Neural progenitor cell (in vitro differentiated cells): Measurements from ENCODE around the gene RSF1. TPM values are rescaled to one million over a fixed set of nuclear protein-coding genes. Genes with fewer than 3 reads are reported as not detected.

Experiments used
- DNase-seq: peaks from one replicate; pipeline ENCODE4 v3.0.0-alpha.2; 2016; ENCODE audit warnings: low spot score
- H2AFZ ChIP-seq: fragments of 200-600 bp; sonication (generic); replicated peaks from 2 replicates; pipeline ENCODE4 v1.6.1; 2016; ENCODE audit warnings: antibody characterized with exemption
- H3F3A ChIP-seq: fragments of 200-600 bp; sonication (generic); 2 replicates; pipeline ENCODE4 v1.6.1; 2016; ENCODE audit warnings: antibody characterized with exemption, low read depth
- H3K27ac ChIP-seq: fragments of 200-600 bp; sonication (generic); 2 replicates; pipeline ENCODE4 v1.5.1; 2016; ENCODE audit warnings: mild to moderate bottlenecking
- H3K27me3 ChIP-seq: fragments of 200-600 bp; sonication (generic); 2 replicates; pipeline ENCODE4 v1.6.1; 2016; ENCODE audit warnings: mild to moderate bottlenecking, moderate library complexity
- H3K36me3 ChIP-seq: fragments of 200-600 bp; sonication (generic); 2 replicates; pipeline ENCODE4 v1.5.1; 2016
- H3K4me1 ChIP-seq: fragments of 200-600 bp; sonication (generic); 2 replicates; pipeline ENCODE4 v1.6.1; 2016; ENCODE audit warnings: mixed run types
- H3K4me2 ChIP-seq: fragments of 200-600 bp; sonication (generic); 2 replicates; pipeline ENCODE4 v1.6.1; 2016
- H3K4me3 ChIP-seq: fragments of 200-600 bp; sonication (generic); 2 replicates; pipeline ENCODE4 v1.5.1; 2016
- H3K79me2 ChIP-seq: fragments of 200-600 bp; sonication (generic); 2 replicates; pipeline ENCODE4 v1.6.1; 2016; ENCODE audit warnings: low read depth
- H3K9ac ChIP-seq: fragments of 200-600 bp; sonication (generic); 2 replicates; pipeline ENCODE4 v1.6.1; 2016
- H3K9me3 ChIP-seq: fragments of 200-600 bp; sonication (generic); 2 replicates; pipeline ENCODE4 v1.5.1; 2016; ENCODE audit warnings: low read depth
- H4K20me1 ChIP-seq: fragments of 200-600 bp; sonication (generic); 2 replicates; pipeline ENCODE4 v1.6.1; 2016; ENCODE audit warnings: low read depth
- H3K27ac Mint-ChIP-seq: 3 replicates; pipeline ENCODE4 v1.8.0; 2021; ENCODE audit warnings: mixed read lengths
- H3K27me3 Mint-ChIP-seq: 2 replicates; pipeline ENCODE4 v1.8.0; 2022; ENCODE audit warnings: low read depth, mild to moderate bottlenecking, inconsistent platforms, moderate library complexity, mixed read lengths; ENCODE audit not compliant: insufficient read depth
- H3K36me3 Mint-ChIP-seq: 3 replicates; pipeline ENCODE4 v1.8.0; 2021; ENCODE audit warnings: mixed read lengths
- H3K4me1 Mint-ChIP-seq: 3 replicates; pipeline ENCODE4 v1.8.0; 2021; ENCODE audit warnings: mixed read lengths
- H3K4me3 Mint-ChIP-seq: 3 replicates; pipeline ENCODE4 v1.8.0; 2021; ENCODE audit warnings: mild to moderate bottlenecking, moderate library complexity, mixed read lengths
- H3K9me3 Mint-ChIP-seq: 3 replicates; pipeline ENCODE4 v1.8.0; 2020; ENCODE audit warnings: mixed read lengths
- EZH2 ChIP-seq: fragments of 200-600 bp; sonication (generic); IDR thresholded peaks from 2 replicates; pipeline ENCODE4 v1.6.1; 2017; ENCODE audit warnings: antibody characterized with exemption, mild to moderate bottlenecking, moderate library complexity
- EZH2phosphoT487 ChIP-seq: fragments of 200-600 bp; sonication (generic); IDR thresholded peaks from 2 replicates; pipeline ENCODE4 v1.6.1; 2017; ENCODE audit warnings: antibody characterized with exemption
- total RNA-seq: library from RNA; depleted of rRNA; stranded (reverse); fragments of >200 nt; gene quantifications from 2 replicates; pipeline ENCODE4 v1.2.3, GENCODE V29; 2015; ENCODE audit warnings: low replicate concordance
- TF ChIP-seq, protein P1 (sequence below): fragments of 200-600 bp; sonication (generic); IDR thresholded peaks from 2 replicates; pipeline ENCODE4 v1.5.1; 2017; ENCODE audit warnings: antibody characterized with exemption, mild to moderate bottlenecking

The RSF1 gene
- total RNA-seq, 1 donor from 2014 or later = 106 TPM

DNA sequence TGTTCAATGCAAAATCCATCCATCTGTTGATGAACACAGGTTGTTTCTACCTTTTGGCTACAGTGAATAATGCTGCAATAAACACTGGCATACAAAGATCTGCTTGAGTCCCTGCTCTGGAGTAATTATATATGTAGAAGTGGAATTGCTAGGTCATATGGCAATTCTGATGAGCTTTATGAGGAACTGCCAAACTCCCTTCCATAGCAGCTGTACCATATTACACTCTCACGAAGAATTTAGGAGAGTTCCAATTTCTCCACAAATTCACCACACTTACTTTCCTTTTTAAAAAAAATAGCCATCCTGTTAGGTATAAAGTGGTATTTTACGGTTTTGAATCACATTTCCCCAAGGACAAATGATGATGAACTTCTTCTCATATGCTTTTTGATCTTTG is 62.2 kb downstream of the RSF1 start:
- Histone ChIP-seq H3K4me3 (no peak overlapping the region), H3K27me3 (no peaks in the 10 kb centered on the region), H3K27ac (no peak overlapping the region), H4K20me1 (peaks cover 10% of the 10 kb centered on the region), H2AFZ (no peak overlapping the region), H3K9ac (no peak overlapping the region), H3K4me2 (no peak overlapping the region), H3K4me1 (peaks cover 6% of the 10 kb centered on the region), H3K9me3 (no peaks in the 10 kb centered on the region), H3F3A (no peaks in the 10 kb centered on the region), H3K36me3 (no peaks in the 10 kb centered on the region), H3K79me2 (peaks cover 72% of the 10 kb centered on the region)
- no peak for DNase-seq
- TF ChIP-seq, protein P1, sequence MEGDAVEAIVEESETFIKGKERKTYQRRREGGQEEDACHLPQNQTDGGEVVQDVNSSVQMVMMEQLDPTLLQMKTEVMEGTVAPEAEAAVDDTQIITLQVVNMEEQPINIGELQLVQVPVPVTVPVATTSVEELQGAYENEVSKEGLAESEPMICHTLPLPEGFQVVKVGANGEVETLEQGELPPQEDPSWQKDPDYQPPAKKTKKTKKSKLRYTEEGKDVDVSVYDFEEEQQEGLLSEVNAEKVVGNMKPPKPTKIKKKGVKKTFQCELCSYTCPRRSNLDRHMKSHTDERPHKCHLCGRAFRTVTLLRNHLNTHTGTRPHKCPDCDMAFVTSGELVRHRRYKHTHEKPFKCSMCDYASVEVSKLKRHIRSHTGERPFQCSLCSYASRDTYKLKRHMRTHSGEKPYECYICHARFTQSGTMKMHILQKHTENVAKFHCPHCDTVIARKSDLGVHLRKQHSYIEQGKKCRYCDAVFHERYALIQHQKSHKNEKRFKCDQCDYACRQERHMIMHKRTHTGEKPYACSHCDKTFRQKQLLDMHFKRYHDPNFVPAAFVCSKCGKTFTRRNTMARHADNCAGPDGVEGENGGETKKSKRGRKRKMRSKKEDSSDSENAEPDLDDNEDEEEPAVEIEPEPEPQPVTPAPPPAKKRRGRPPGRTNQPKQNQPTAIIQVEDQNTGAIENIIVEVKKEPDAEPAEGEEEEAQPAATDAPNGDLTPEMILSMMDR = no peak
- TF ChIP-seq EZH2phosphoT487 (no peak), EZH2 (no peak)
- Mint-ChIP-seq H3K27me3 (no peaks in the 10 kb centered on the region), H3K4me1 (no peaks in the 10 kb centered on the region), H3K27ac (no peak overlapping the region), H3K9me3 (no peaks in the 10 kb centered on the region), H3K4me3 (no peak overlapping the region), H3K36me3 (peaks cover 27% of the 10 kb centered on the region)

DNA sequence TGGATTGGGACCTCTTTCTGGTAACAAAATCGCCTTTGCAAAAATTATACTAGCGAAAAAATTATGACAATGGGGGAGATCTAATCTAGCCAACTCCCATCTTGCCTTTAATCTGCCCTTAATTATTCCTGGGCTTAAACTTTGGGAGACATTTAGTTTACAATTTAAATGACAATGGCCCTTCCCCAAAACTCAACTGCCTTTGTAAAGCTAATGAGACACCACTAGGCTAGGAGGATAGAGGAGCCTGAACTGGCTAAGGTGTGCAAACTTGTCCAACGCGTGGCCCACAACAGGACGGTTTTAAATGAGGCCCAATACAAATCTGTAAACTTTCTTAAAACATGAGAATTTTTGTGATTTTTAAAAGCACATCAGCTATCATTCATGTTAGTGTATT is 67.3 kb downstream of the RSF1 start:
- peaks cover 4% of the 10 kb centered on the region for H3K4me1 Mint-ChIP-seq

DNA sequence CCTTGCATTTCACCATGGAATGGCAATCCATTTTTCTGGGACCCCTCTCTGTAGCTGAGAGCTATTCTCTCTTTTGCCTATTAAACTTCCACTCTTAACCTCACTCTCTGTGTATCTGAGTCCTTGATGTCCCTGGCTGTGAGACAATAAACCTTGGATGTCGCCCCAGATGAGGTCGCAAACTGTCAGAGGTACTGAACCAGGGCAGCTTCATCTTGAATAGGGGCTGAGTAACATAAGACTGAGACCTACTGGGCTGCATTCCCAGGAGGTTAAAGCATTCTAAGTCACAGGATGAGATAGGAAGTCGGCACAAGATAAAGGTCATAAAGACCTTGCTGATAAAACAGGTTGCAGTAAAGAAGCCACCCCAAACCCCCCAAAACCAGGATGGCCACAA is 68.0 kb downstream of the RSF1 start:
- no peak overlapping the region for H3K27ac Mint-ChIP-seq
- Histone ChIP-seq H3K9me3 (no peaks in the 10 kb centered on the region), H3K4me3 (no peak overlapping the region), H3K27me3 (no peaks in the 10 kb centered on the region), H3K4me1 (peaks cover 18% of the 10 kb centered on the region), H2AFZ (no peak overlapping the region), H3K9ac (no peak overlapping the region), H3K36me3 (no peaks in the 10 kb centered on the region), H3K79me2 (peaks cover 91% of the 10 kb centered on the region), H3F3A (peaks cover 5% of the 10 kb centered on the region), H3K27ac (peak overlapping the region; percentile 33), H3K4me2 (peak overlapping the region; percentile 32), H4K20me1 (peaks cover 66% of the 10 kb centered on the region)
- H3K4me3 Mint-ChIP-seq = no peak overlapping the region
- DNase-seq = no peak
- no peaks in the 10 kb centered on the region for H3K9me3 Mint-ChIP-seq
- TF ChIP-seq EZH2phosphoT487 = no peak
- TF ChIP-seq, protein P1 = no peak
- no peak for TF ChIP-seq EZH2
- peaks cover 31% of the 10 kb centered on the region for H3K36me3 Mint-ChIP-seq
- no peaks in the 10 kb centered on the region for H3K27me3 Mint-ChIP-seq
- H3K4me1 Mint-ChIP-seq = peaks cover 4% of the 10 kb centered on the region

More for the DNA sequence above, 67.3 kb downstream of the RSF1 start:
- Histone ChIP-seq H3F3A (peaks cover 5% of the 10 kb centered on the region), H3K79me2 (peaks cover 89% of the 10 kb centered on the region), H3K4me3 (no peak overlapping the region), H3K4me1 (peaks cover 18% of the 10 kb centered on the region), H4K20me1 (peaks cover 59% of the 10 kb centered on the region), H3K9me3 (no peaks in the 10 kb centered on the region), H3K36me3 (no peaks in the 10 kb centered on the region), H3K4me2 (no peak overlapping the region), H2AFZ (no peak overlapping the region), H3K27ac (no peak overlapping the region), H3K9ac (no peak overlapping the region), H3K27me3 (no peaks in the 10 kb centered on the region)
- Mint-ChIP-seq H3K9me3 (no peaks in the 10 kb centered on the region), H3K4me3 (no peak overlapping the region), H3K36me3 (peaks cover 31% of the 10 kb centered on the region), H3K27ac (no peak overlapping the region), H3K27me3 (no peaks in the 10 kb centered on the region)
- TF ChIP-seq, protein P1 = no peak
- TF ChIP-seq EZH2 = no peak
- no peak for TF ChIP-seq EZH2phosphoT487
- DNase-seq = peak; percentile 31
